HG03108 (cell line): Measurements from ENCODE around the gene PFKFB3.
"Not testable (repeated sequence)": the region's sequence is repeated elsewhere in the genome, so short reads cannot be mapped to it uniquely, and the experiment has no call there.

ENCODE experiments used
- ATAC-seq: cut with Tn5 transposase; IDR thresholded peaks from one replicate; pipeline ENCODE4 v1.9.1; 2021; ENCODE audit warnings: moderate library complexity; ENCODE audit not compliant: unreplicated experiment

Gene PFKFB3

DNA sequence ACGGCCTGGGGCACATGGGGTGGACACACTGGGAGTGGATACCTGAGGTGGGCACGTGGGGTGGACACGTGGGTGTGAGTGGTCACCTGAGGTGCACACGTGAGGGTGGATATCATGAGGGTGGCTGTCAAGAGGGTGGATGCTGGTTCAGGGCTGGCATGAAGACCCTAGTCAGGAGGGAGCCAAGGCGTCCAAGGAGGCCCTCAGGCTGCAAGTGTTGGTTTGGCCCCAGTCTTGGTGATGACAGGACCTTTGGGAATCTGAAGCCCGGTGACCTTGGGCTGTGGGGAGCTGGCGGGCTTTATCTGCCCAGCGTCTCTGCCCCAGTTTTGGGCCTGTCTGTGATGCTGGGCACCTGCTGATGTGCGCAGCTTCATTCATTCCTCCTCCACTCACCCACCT lies 24.9 kb upstream of the PFKFB3 start:
- ATAC-seq = no peak

DNA sequence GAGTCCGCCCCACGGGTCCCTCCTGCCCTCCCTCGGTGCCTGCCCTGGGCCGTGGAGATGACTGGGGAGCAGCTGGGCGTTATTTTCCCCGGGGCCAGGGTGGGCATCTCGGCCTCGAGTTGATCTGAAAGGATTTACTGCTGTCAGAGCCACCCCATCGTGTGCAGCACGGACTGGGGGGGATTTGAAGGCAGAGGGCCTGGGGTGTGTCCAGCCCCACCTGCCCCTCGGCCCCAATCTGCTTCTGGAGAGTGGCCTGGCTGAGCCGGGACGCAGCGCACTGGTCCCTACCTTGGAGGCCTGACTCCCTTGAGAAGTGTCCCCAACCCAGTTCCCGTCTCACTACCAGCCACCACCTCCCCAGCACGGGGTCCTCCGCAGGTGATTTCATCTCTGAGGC lies 24.2 kb upstream of the PFKFB3 start:
- ATAC-seq = no peak

DNA sequence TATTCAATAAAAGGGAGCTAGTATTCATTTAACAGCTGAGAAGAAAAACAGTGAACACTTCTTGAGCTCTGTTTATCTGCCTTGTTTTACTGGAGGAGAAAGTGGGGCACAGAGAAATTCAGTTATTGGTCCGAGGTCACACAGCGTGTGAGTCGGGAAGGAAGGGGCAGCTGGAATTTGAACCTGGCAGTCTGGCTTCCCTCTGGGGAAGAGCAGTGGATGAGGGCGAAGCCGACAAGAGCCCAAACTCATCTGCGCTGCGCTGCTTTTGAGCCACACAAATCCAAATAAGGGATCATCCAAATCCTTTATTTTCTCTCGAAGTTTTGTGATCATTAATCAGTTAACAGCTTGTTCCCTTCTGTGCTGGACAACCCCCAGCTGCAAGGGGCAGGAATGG lies 23.7 kb upstream of the PFKFB3 start:
- ATAC-seq = no peak

DNA sequence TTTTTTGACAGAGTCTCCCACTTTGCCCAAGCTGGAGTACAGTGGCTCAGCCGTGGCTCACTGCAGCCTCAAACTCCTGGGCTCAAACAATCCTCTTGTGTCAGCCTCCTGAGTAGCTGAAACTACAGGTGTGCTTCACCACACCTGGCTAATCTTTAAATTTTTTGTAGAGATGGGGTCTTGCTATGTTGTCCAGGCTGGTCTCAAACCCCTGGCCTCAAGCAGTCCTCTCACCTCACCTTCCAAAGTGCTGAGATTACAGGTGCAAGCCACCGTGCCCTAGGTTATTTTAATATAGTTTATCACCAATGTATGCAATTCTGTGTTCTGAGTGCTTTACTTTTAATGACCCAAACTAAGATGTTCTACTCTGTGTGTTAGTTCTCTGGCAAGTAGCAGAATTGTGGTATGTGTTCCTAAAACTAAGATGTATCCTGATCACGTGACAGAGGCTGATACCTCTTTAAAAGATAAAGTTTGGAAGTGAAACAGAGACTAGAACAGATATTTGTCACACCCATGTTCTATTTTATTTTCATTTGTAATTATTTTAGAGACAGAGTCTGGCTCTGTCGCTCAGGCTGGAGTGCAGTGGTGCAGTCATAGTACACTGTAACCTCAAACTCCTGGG lies 22.1 kb upstream of the PFKFB3 start:
- no peak for ATAC-seq

DNA sequence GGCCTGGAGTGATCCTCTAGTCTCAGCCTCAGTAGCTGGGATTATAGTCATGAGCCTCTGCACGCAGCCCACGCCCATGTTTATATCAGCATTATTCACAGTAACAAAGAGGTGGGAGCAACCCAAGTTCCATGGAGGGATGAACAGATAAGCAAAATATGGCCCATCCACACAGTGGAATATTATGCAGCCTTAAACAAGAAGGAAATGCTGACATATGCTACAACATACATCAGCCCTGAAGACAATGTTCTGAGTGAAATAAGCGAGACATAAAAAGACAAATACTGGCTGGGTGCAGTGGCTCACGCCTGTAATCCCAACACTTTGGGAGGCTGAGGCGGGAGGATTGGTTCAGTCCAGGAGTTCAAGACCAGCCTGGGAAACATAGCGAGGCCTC lies 21.5 kb upstream of the PFKFB3 start:
- ATAC-seq = no peak

DNA sequence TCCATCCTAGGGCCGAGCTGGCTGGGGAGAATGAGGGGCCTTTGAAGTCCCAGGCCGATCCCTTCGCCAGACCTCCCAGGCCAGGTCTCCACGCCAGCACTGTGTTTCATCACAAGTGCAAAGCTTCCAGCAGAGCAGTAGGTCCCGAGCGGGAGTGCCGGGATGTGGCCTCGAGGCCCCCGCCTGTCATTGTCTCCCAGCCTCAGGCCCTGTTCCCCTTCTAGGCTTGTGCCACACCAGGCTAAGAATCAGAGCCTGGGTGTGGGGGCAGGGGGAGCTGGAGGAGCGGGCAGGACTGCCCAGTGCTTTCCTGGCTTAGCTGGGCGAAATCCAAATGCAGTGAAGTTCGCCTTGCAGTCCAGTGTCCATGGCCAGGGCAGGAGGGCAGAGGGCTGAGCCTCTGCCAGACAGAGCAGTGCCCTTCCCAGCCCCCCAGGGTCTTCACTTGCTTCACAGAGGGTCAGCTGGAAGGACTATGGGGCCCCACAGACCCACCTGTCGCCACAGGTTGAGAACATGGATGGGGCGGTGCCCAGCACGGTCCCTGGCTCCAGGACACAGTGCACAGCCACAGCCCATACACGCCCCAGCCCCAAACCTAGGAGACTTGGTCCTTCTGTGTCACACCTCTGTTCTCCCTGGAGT lies 20.2 kb upstream of the PFKFB3 start:
- ATAC-seq = no peak

DNA sequence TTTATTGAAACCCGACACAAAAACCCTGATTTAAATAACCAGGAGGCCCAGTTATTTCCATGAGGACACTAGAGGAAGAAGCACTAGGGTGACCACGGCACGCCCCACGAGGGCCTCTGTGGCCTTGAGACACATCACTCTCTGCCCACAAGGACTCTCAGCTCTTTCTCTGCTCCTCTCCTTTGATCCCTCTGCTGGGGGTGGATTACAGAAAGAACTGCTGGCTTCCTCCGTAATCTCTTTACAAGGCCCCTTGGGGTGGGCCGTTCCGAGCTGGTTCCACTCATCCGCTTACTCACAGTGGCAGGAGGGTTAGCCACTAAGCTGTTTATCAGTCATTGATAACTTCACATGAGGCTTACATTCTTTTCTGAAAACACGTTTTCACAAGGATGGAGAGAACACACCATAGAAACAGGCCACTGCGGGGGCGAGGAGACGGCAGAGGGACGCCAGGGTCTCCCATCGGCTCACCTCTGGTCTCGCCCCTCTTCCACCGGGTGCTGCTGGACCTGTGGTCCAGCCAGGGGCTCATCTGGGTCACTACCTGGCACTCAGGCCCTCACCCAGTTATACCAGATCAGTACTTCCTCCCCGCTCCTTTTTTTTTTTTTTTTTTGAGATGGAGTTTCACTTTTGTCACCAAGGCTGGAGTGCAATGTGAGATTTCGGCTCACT lies 17.6 kb upstream of the PFKFB3 start:
- ATAC-seq = no peak

DNA sequence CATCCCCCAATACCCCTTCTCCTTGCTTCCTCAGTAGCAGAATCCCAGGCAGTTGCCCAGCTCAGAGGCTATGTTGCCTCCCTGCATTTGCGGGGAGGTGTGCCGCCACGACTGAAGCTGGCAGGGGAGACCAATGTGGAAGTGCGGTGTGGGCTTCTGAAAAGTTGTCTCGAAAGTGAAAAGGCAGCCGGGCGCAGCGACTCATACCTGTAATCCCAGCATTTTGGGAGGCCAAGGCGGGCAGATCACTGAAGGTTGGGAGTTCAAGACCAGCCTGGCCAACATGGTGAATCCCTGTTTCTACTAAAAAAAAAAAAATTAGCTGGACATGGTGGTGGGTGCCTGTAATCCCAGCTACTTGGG lies 15.9 kb upstream of the PFKFB3 start:
- ATAC-seq = no peak

DNA sequence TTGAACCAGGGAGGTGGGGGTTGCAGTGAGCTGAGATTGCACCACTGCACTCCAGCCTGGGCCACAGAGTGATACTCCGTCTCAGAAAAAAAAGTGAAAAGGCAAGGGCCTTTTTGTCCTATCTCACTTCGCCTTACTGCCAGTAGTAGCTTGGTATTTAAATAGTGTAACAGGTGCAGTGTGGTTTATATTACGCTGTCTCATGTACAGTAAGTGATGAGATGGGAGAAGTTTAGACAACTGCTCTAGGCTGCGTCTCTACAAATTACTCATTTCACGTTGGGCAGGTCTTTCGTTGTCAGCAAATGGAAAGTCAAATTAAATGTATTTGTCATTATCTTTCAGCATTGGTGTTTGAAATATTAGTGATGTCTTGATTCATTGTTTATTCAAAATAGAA lies 15.5 kb upstream of the PFKFB3 start:
- no peak for ATAC-seq

DNA sequence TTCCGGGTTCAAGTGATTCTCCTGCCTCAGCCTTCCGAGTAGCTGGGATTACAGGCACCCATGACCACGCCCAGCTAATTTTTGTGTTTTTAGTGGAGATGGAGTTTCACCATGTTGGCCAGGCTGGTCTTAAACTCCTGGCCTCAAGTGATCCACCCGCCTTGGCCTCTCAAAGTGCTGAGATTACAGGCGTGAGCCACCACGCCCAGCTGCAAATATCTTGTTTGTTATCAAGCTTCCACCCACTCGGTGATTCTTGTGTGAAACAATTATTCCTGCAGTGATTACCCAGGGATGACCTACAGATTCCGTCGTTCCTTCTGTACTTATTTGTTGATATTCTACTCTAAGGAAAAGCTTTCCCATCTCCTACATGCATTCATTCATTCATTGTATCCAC lies 12.7 kb upstream of the PFKFB3 start:
- not testable (repeated sequence) for ATAC-seq

DNA sequence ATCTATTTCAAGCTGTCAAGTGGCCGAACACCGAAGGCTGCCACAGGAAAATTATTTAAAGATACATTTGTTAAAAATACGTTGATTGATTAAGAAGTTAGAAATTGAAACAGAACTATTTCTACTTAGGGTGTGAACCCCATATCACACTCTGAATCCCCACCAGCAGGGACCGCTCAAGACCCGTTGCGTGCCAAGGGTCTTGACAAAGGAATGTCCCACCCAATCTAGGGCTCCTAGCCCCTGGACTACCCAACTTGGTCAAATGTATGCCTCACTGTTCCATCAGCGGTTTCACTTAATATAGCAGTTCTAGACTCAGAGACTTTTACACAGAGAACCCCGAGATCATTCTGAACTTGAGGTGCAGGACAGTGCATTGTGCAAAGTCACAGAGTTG lies 11.6 kb upstream of the PFKFB3 start:
- ATAC-seq = no peak

DNA sequence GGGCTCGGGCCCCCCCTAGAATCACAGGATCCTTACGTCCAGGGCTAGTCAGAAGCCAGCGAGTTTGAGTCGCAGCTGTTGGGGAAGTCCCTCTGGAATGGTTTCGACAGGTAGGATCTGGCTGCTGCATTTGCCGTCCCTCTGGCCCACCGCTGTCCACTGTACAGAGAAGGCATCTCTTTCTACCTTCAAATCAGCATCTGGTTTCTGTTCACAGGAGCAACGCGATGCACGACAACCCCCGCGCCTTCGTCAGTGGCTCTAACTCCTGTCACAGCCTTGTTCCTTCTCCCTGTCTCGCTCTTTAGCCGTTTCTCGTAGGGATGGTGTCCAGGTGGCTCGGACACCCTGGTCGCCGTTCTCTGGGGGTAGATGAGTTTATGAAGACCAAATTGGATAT lies 11.2 kb upstream of the PFKFB3 start:
- no peak for ATAC-seq

DNA sequence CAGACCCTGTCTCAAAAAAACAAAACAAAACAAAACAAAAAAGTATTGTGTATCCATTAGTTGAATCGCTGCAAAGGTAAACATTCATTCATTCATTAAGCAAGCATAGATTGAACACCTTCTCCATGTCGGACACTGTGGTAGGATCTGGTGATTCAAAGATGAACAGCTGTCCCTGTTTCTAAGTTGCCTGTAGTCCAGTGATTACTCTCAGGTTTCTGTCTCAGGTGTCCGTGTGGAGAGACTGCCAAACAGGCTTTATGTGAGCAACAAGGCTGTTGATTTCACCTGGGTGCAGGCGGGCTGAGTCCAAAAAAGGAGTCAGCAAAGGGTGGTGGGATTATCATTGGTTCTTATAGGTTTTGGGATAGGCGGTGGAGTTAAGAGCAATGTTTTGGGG lies 9.4 kb upstream of the PFKFB3 start:
- not testable (repeated sequence) for ATAC-seq

DNA sequence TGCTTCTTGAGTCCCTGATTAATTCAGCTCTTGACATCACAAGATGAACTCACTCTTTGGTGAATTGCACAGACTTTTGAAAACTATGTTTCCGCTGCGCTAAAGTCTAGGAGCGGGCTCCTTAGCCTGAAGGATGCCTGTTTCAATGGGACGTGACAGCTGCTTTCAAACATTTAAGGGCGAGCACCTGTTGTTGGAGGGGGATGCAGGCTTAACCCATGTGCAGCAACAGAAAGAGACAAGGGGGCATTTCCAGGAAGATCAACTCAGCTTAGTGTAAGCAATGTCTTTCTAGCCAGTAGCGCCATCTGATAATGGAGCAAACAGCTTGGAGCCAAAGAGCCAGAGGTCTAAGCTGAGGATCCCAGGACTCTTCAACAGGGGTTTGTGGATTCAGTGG lies 8.4 kb upstream of the PFKFB3 start:
- ATAC-seq = no peak

DNA sequence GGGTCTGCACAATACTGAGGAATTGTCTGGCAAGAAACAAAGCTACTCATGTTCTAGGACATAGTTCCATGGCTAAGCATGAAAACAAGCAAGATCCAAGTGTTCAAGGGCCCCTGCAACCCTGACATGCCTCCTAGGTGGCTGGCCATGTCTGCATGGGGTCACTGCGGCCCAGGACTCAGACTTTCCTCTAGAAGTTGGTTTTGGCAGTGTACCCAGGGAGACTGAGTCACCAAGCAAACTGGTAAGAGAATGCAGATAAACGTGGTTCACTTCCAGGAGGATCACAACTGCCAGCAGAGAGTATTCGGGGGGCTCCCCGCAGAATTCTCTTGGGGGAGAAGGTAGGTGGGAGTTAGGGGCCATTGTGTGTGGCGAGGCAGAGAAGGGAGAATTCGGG lies 7.4 kb upstream of the PFKFB3 start:
- ATAC-seq = no peak

DNA sequence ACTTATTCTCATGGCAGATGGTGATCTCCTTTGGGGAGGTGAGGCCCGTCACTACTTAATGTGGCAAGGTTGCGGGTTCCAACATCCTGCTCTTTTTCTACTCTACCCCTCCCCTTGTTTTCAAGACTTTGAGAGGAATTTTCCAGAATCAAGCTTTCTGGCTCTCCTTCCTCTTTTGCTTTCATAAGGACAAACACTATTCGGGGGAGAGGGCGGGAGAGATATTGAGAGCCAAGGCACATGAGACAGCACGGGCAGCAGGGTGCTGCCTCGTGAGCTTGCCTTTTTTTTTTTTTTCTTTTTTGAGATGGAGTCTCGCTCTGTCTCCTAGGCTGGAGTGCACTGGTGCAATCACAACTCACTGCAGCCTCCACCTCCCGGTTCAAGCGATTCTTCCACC lies 6.9 kb upstream of the PFKFB3 start:
- ATAC-seq = no peak

DNA sequence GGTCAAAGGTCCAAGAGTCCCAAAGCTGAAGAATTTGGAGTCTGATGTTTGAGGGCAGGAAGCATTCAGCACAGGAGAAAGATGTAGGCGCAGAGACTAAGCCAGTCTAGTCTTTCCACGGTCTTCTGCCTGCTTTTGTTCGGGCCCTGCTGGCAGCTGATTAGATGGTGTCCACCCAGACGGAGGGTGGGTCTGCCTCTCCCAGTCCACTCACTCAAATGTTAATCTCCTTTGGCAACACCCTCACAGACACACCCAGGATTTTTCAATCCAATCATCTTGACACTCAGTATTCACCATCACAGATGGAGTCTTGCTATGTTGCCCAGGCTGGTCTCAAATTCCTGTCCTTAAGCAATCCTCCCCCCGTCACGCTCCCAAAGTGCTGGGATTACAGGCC lies 6.2 kb upstream of the PFKFB3 start:
- not testable (repeated sequence) for ATAC-seq

DNA sequence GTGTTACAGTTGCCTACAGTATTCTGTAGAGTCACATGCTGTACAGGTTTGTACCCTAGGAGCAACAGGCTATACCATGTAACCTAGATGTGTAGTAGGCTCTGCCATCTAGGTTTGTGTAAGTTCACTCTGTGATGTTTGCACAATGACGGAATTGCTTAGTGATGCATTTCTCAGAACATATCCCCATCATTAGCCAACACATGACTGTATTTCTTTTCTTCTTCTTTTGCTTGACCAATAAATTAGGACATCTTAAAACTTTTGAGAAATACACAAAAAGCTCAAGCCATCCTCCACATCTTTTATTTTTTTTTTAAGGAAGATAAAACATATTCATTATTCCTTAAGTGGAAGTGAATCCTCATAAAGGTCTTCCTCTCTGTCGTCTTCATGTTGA lies 5.4 kb upstream of the PFKFB3 start:
- ATAC-seq = no peak

DNA sequence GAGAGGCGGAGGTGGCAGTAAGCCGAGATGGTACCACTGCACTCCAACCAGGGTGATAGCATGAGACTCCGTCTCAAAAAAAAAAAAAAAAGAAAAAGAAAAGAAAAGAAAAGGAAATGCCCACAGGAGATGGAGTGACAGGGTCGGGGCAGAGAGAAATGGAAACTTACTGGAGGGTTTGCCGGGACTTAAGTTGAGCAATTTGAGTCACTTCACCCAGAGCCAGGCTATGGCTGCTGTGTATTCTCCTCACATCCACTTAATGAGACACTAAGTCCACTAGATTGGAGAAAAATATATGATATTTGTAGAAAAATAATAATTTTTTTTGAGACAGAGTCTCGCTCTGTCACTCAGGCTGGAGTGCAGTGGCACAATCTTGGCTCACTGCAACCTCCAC lies 4.6 kb upstream of the PFKFB3 start:
- ATAC-seq = no peak

DNA sequence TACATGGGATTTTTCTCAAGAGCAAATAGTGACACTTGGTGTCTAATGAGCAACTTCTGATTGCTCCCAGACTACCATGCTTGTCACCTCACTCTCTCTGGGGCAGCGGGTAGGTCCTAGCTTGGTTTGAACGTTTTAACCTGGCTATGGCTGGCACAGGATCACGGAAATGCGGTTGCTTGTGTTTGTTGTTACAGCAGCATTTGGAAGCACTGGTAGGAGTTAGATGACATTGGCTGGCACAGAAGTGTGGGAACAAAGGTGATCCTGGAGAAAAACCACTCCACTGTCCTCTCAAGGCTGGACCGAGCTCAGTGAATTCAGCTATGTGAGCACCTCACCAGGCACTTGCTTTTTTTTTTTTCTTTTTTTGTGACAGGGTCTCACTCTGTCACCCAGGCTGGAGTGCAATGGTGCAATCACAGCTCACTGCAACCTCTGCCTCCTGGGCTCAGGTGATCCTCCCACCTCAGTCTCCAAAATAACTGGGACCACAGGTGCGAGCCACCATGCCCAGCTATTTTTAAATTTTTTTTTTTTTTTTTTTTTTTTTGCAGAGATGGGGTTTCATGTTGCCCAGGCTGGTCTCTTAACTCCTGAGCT lies 3.5 kb upstream of the PFKFB3 start:
- no peak for ATAC-seq

DNA sequence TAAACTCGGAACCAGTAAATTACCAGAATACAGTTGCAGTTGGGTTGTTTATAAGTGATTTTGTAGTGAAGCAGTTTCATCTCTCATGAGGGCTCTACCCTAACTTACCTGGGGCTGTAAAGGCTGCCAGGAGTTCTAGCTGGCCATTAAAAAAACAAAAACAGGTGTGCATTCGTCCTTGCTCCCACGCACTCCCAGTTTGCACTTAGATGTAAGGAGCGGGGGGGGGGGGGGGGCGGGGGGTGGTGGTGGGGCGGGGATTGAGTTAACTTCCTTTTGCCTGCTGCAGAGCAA lies 2.3 kb upstream of the PFKFB3 start:
- ATAC-seq = no peak

DNA sequence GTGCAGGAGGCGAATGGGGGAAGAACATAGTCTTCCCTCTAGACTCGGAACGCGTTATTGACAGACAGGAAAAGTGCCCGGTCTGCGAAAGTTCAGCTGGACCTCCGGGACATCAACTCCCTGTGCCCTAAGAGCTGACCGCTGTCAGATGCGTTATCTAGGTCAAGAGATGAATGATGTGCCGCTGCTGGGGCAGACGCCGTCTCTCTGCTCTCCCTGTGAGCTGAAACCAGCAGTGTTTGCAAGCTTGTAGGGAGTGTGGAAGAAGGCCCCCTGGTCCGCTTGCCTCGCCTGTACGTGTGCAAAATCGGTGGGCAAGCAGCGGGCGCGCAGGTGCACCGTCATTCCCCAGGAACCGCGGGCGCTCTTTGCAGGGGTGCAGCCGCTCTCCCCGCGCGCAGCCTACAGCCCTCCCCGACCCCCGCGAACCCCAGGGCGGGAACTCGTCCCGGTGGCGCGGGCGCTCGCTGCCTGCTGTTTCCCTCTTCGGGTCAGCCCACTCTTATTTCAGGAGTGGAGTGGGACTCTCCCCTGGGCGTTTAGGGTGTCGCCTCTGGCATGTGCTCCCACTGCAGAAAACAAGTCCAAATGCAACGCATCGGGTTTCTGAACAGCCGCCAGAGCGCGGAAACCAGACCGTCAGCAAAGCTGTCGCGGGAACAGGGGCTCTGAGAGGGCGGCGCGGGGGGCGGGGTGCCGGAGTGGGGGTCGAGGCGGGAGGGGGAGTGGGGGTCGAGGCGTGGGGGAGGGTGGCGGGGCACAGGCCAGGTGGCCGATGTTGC lies 1.8 kb upstream of the PFKFB3 start:
- ATAC-seq = no peak
